T-cell (primary cell): ENCODE measurements around the gene TMEM240. TPM values are rescaled to one million over a fixed set of nuclear protein-coding genes. Genes with fewer than 3 reads are reported as not detected.
"Not testable (repeated sequence)": the region's sequence is repeated elsewhere in the genome, so short reads cannot be mapped to it uniquely, and the experiment has no call there.

Experiments used
- ATAC-seq, 4 experiments: fragments of 200-7000 bp in 3 of 4; fragments of 150-1000 bp in 1 of 4; cut with Tn5 transposase; replicated peaks in 1 of 4; 1 replicate in 3 of 4; 2 replicates in 1 of 4; pipeline ENCODE4 v1.10.0; 2021; ENCODE audit warnings: moderate library complexity in 3 of 4, mild to moderate bottlenecking in 2 of 4, moderate number of reproducible peaks in 1 of 4
- CTCF ChIA-PET, 2 donors: fragments of 300-600 bp; sonication (Branson Sonifier 250); formaldehyde crosslinking; loops; one replicate each; lab custom pipeline; 2022; ENCODE audit warnings: antibody characterized with exemption in 2 of 2; lab: Charles Lee
- POLR2A ChIA-PET, 2 donors: fragments of 300-600 bp; sonication (Branson Sonifier 250); formaldehyde crosslinking; loops; one replicate each; lab custom pipeline; 2022; ENCODE audit warnings: antibody characterized with exemption in 2 of 2; lab: Charles Lee
- DNase-seq, 35 experiments: peaks; one replicate each; pipeline versions ENCODE4 v3.0.0 to v3.0.0-alpha.2; 2013 to 2023
- H3K27ac ChIP-seq: one replicate; pipeline ENCODE4 v1.5.1; 2013; ENCODE audit warnings: low read length
- H3K27me3 ChIP-seq, 2 experiments: replicated peaks in 1 of 2; 1 replicate in 1 of 2; 2 replicates in 1 of 2; pipeline versions ENCODE4 v1.6.1 to v1.7.0; 2013; ENCODE audit warnings: low read length in 1 of 2, mixed read lengths in 1 of 2; ENCODE audit not compliant: control insufficient read depth in 2 of 2, insufficient read depth in 2 of 2; ENCODE audit errors: extremely low read depth in 1 of 2
- H3K36me3 ChIP-seq, 2 donors: 1 replicate in 1 of 2; 2 replicates in 1 of 2; pipeline versions ENCODE4 v1.6.1 to v1.7.0; 2013; ENCODE audit warnings: low read length in 1 of 2; ENCODE audit not compliant: control insufficient read depth in 2 of 2, insufficient read depth in 1 of 2; ENCODE audit errors: extremely low read depth in 1 of 2
- H3K4me1 ChIP-seq, 2 experiments: 1 replicate in 1 of 2; 2 replicates in 1 of 2; pipeline versions ENCODE4 v1.6.1 to v1.7.0; 2013; ENCODE audit warnings: low read length in 2 of 2, mixed read lengths in 1 of 2; ENCODE audit not compliant: insufficient read depth in 2 of 2, control insufficient read depth in 1 of 2; ENCODE audit errors: extremely low read depth in 1 of 2
- H3K4me3 ChIP-seq, 2 donors: 1 replicate in 1 of 2; 2 replicates in 1 of 2; pipeline versions ENCODE4 v1.5.1 to v1.7.0; 2013; ENCODE audit warnings: mild to moderate bottlenecking in 2 of 2, low read length in 1 of 2, moderate library complexity in 1 of 2; ENCODE audit not compliant: control insufficient read depth in 1 of 2; ENCODE audit errors: extremely low read depth in 1 of 2
- H3K9me3 ChIP-seq: 2 replicates; pipeline ENCODE4 v1.7.0; 2013
- H3K27ac Mint-ChIP-seq, 2 donors: one replicate each; pipeline ENCODE4 v1.8.0; 2020 to 2021; ENCODE audit warnings: mild to moderate bottlenecking in 2 of 2, mixed read lengths in 2 of 2
- H3K27me3 Mint-ChIP-seq, 2 donors: one replicate each; pipeline ENCODE4 v1.8.0; 2021 to 2022; ENCODE audit warnings: mixed read lengths in 2 of 2
- H3K36me3 Mint-ChIP-seq: one replicate; pipeline ENCODE4 v1.8.0; 2021; ENCODE audit warnings: mixed read lengths
- H3K4me1 Mint-ChIP-seq, 3 donors: one replicate each; pipeline ENCODE4 v1.8.0; 2020 to 2022; ENCODE audit warnings: mixed read lengths in 3 of 3, mild to moderate bottlenecking in 1 of 3
- H3K4me3 Mint-ChIP-seq, 3 donors: one replicate each; pipeline ENCODE4 v1.8.0; 2020 to 2022; ENCODE audit warnings: mild to moderate bottlenecking in 3 of 3, mixed read lengths in 3 of 3, moderate library complexity in 3 of 3
- H3K9me3 Mint-ChIP-seq, 3 donors: one replicate each; pipeline ENCODE4 v1.8.0; 2020 to 2022; ENCODE audit warnings: mixed read lengths in 3 of 3
- WGBS: methylation state at CpG from one replicate; pipeline ENCODE4 v1.1.5; 2013; ENCODE audit warnings: missing lambda C conversion rate; ENCODE audit not compliant: insufficient coverage; 5-methylcytosine and 5-hydroxymethylcytosine counted together
- total RNA-seq, 35 experiments: library from RNA in 6 of 35; stranded (reverse) in 6 of 35; fragments of 120-200 nt in 1 of 35; gene quantifications; one replicate each; pipeline versions ENCODE4 v1.2.1 to v1.2.4 and lab custom pipeline; 2013 to 2026

TMEM240 gene
- total RNA-seq, 5 donors from 2014 or later (not counting 1 experiment from before 2014, with no cell fraction given): 1.0 to 3.1 (median 1.4) TPM

GRCh38 chr1:1485755-1486317, 54.6 kb downstream of the TMEM240 start:
- H3K27me3 Mint-ChIP-seq, H3K4me1 Mint-ChIP-seq, H3K36me3 Mint-ChIP-seq, DNase-seq, H3K4me3 ChIP-seq, H3K9me3 ChIP-seq, POLR2A ChIA-PET, ATAC-seq, H3K27me3 ChIP-seq, H3K27ac ChIP-seq, H3K4me1 ChIP-seq, H3K4me3 Mint-ChIP-seq, H3K27ac Mint-ChIP-seq, CTCF ChIA-PET, H3K9me3 Mint-ChIP-seq: not testable (repeated sequence)
- peaks cover 14 to 46% of the 10 kb centered on the region in 2 donors for H3K36me3 ChIP-seq
- WGBS: 97% methylated on average over 20 of the region's 31 CpGs

- peaks cover 14 to 43% of the 10 kb centered on the region in 2 donors for H3K36me3 ChIP-seq
- H3K36me3 Mint-ChIP-seq, POLR2A ChIA-PET, CTCF ChIA-PET, H3K4me3 ChIP-seq, H3K27me3 ChIP-seq, H3K9me3 Mint-ChIP-seq, DNase-seq, ATAC-seq, H3K9me3 ChIP-seq, H3K4me3 Mint-ChIP-seq, H3K27ac ChIP-seq, H3K27ac Mint-ChIP-seq, H3K27me3 Mint-ChIP-seq, H3K4me1 ChIP-seq, H3K4me1 Mint-ChIP-seq: not testable (repeated sequence)
- 95% methylated on average over 14 of the region's 46 CpGs for WGBS
These were observed 55.3 kb downstream of the TMEM240 start for GRCh38 chr1:1484976-1485750.

Other genes with a start within 250 kb of the TMEM240 start
- gene ACAP3, start 232.7 kb downstream of the TMEM240 start, total RNA-seq: 100 to 1,000 TPM in 2 of 5 donors, 10 to 100 TPM in 3; 63.0 to 107 (median 99.8) TPM
- 10 to 100 TPM; 16.7 to 26.4 (median 22.6) TPM for gene PUSL1, start 232.0 kb downstream of the TMEM240 start, total RNA-seq
- 100 to 1,000 TPM; 161 to 200 (median 182) TPM for gene INTS11, start 216.0 kb downstream of the TMEM240 start, total RNA-seq
- gene CPTP, start 215.8 kb downstream of the TMEM240 start, total RNA-seq: 10 to 100 TPM; 15.8 to 35.8 (median 29.9) TPM
- 1 to 10 TPM; 1.6 to 2.3 (median 2.1) TPM for gene TAS1R3, start 209.3 kb downstream of the TMEM240 start, total RNA-seq
- gene DVL1, start 191.2 kb downstream of the TMEM240 start, total RNA-seq: 10 to 100 TPM; 43.6 to 70.4 (median 64.9) TPM
- gene MXRA8, start 182.1 kb downstream of the TMEM240 start, total RNA-seq: 1 to 10 TPM in 4 of 5 donors, under 1 TPM in 1; 0.99 to 6.8 (median 1.9) TPM
- gene AURKAIP1, start 165.4 kb downstream of the TMEM240 start, total RNA-seq: 10 to 100 TPM; 58.8 to 91.7 (median 86.0) TPM
- gene CCNL2, start 141.3 kb downstream of the TMEM240 start, total RNA-seq: 100 to 1,000 TPM; 250 to 418 (median 376) TPM
- 100 to 1,000 TPM; 106 to 123 (median 114) TPM for gene MRPL20, start 133.3 kb downstream of the TMEM240 start, total RNA-seq
- under 1 TPM in 1 of 5 donors, not detected in 4; 0.20 TPM for gene ANKRD65, start 119.3 kb downstream of the TMEM240 start, total RNA-seq
- under 1 TPM in 3 of 5 donors, not detected in 2; 0.15 to 0.54 (median 0.26) TPM for gene VWA1, start 104.9 kb downstream of the TMEM240 start, total RNA-seq
- 1 to 10 TPM in 3 of 5 donors, under 1 TPM in 2; 0.59 to 3.1 (median 1.4) TPM for gene ATAD3C, start 90.9 kb downstream of the TMEM240 start, total RNA-seq
- 10 to 100 TPM; 52.1 to 69.3 (median 57.2) TPM for gene ATAD3B, start 68.9 kb downstream of the TMEM240 start, total RNA-seq
- 10 to 100 TPM; 24.6 to 42.5 (median 31.1) TPM for gene ATAD3A, start 28.5 kb downstream of the TMEM240 start, total RNA-seq
- 100 to 1,000 TPM; 112 to 135 (median 134) TPM for gene SSU72, start 34.2 kb upstream of the TMEM240 start, total RNA-seq
- 1 to 10 TPM; 2.1 to 6.3 (median 5.9) TPM for gene FNDC10, start 59.5 kb upstream of the TMEM240 start, total RNA-seq
- gene MIB2, start 74.9 kb upstream of the TMEM240 start, total RNA-seq: 100 to 1,000 TPM in 3 of 5 donors, 10 to 100 TPM in 2; 68.9 to 105 (median 103) TPM
- 10 to 100 TPM in 1 of 5 donors, 1 to 10 TPM in 4; 4.8 to 11.2 (median 6.8) TPM for gene MMP23B, start 91.5 kb upstream of the TMEM240 start, total RNA-seq
- gene CDK11B, start 118.4 kb upstream of the TMEM240 start, total RNA-seq: 10 to 100 TPM; 38.0 to 54.3 (median 43.7) TPM
- 100 to 1,000 TPM in 3 of 5 donors, 10 to 100 TPM in 2; 77.7 to 202 (median 128) TPM for gene SLC35E2B, start 152.2 kb upstream of the TMEM240 start, total RNA-seq
- gene CDK11A, start 183.7 kb upstream of the TMEM240 start, total RNA-seq: 100 to 1,000 TPM; 109 to 243 (median 182) TPM
- 10 to 100 TPM; 45.6 to 68.2 (median 58.0) TPM for gene NADK, start 237.8 kb upstream of the TMEM240 start, total RNA-seq